Gastroesophageal sphincter (tissue), 3 donors: ENCODE measurements around the gene SLC18A2.

Experiments used
- EP300 ChIP-seq: sonication (generic); formaldehyde crosslinking; IDR thresholded peaks from one replicate; pipeline ENCODE4 v1.6.1; 2017; ENCODE audit warnings: antibody characterized with exemption, mild to moderate bottlenecking
- POLR2A ChIP-seq, 2 donors: fragments of 450-650 bp; IDR thresholded peaks; one replicate each; pipeline ENCODE4 v1.6.1; 2017; ENCODE audit warnings: antibody characterized with exemption in 2 of 2, mild to moderate bottlenecking in 2 of 2, moderate library complexity in 1 of 2
- POLR2AphosphoS5 ChIP-seq: sonication (generic); formaldehyde crosslinking; IDR thresholded peaks from one replicate; pipeline ENCODE4 v1.6.1; 2017; ENCODE audit warnings: antibody characterized with exemption
- TF ChIP-seq, protein P1 (sequence below), 4 experiments: fragments of 200-600 bp in 2 of 4; fragments of 450-650 bp in 2 of 4; sonication (generic) in 1 of 4; IDR thresholded peaks; one replicate each; pipeline ENCODE4 v1.5.1; 2017 to 2019; ENCODE audit warnings: antibody characterized with exemption in 4 of 4, mild to moderate bottlenecking in 2 of 4, moderate library complexity in 2 of 4

DNA sequence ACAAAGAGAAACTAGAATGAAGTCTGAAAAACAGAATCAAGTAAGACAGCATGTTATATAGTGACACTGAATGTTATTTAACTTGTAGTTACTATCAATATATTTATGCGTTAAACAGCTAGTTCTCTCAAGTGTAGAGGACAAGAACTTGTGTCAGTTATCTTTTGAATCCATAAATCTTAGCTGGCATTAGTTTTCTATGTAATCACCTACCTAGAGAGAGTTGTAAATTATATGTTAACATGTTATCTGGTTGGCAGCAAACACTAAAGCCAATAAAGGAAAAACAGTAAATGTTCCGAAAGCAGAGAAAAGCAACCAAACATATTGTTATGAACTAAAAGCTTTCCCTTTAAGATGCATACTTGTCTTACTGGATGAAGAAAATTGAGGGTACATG is 36.8 kb downstream of the SLC18A2 start:
- TF ChIP-seq POLR2A (IDR thresholded peaks at IDR 0.05) (no peak), POLR2AphosphoS5 (no peak), EP300 (no peak)
- TF ChIP-seq, protein P1, sequence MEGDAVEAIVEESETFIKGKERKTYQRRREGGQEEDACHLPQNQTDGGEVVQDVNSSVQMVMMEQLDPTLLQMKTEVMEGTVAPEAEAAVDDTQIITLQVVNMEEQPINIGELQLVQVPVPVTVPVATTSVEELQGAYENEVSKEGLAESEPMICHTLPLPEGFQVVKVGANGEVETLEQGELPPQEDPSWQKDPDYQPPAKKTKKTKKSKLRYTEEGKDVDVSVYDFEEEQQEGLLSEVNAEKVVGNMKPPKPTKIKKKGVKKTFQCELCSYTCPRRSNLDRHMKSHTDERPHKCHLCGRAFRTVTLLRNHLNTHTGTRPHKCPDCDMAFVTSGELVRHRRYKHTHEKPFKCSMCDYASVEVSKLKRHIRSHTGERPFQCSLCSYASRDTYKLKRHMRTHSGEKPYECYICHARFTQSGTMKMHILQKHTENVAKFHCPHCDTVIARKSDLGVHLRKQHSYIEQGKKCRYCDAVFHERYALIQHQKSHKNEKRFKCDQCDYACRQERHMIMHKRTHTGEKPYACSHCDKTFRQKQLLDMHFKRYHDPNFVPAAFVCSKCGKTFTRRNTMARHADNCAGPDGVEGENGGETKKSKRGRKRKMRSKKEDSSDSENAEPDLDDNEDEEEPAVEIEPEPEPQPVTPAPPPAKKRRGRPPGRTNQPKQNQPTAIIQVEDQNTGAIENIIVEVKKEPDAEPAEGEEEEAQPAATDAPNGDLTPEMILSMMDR (IDR thresholded peaks at IDR 0.05): no peak
